LNCAP (cell line): ENCODE data around the gene SHISA9.

ENCODE experiments used
- CTCF ChIP-seq: fragments of 450-650 bp; IDR thresholded peaks from 2 replicates; pipeline ENCODE4 v1.5.1; 2017; ENCODE audit warnings: mild to moderate bottlenecking

The SHISA9 gene

GRCh38 chr16:12961626-12962025, 60.2 kb downstream of the SHISA9 start:
- TF ChIP-seq CTCF = no peak

GRCh38 chr16:12964461-12964860, 63.1 kb downstream of the SHISA9 start:
- TF ChIP-seq CTCF = no peak

- TF ChIP-seq CTCF = no peak
Observed at GRCh38 chr16:12965274-12965804, 63.9 kb downstream of the SHISA9 start.

GRCh38 chr16:12971241-12971640, 69.8 kb downstream of the SHISA9 start:
- no peak for TF ChIP-seq CTCF

- no peak for TF ChIP-seq CTCF
Observed at GRCh38 chr16:12972246-12972645, 70.8 kb downstream of the SHISA9 start.

GRCh38 chr16:12975766-12976165, 74.4 kb downstream of the SHISA9 start:
- no peak for TF ChIP-seq CTCF

- no peak for TF ChIP-seq CTCF
Observed at GRCh38 chr16:12976496-12976895, 75.1 kb downstream of the SHISA9 start.

- TF ChIP-seq CTCF = no peak
Observed at GRCh38 chr16:12976936-12977335, 75.5 kb downstream of the SHISA9 start.
